Measurements from ENCODE around the gene MLYCD. TPM values are rescaled to one million over a fixed set of nuclear protein-coding genes. Genes with fewer than 3 reads are reported as not detected.

The MLYCD gene
- polyA plus RNA-seq, 1 donor from 2014 or later: 2.4 TPM

DNA sequence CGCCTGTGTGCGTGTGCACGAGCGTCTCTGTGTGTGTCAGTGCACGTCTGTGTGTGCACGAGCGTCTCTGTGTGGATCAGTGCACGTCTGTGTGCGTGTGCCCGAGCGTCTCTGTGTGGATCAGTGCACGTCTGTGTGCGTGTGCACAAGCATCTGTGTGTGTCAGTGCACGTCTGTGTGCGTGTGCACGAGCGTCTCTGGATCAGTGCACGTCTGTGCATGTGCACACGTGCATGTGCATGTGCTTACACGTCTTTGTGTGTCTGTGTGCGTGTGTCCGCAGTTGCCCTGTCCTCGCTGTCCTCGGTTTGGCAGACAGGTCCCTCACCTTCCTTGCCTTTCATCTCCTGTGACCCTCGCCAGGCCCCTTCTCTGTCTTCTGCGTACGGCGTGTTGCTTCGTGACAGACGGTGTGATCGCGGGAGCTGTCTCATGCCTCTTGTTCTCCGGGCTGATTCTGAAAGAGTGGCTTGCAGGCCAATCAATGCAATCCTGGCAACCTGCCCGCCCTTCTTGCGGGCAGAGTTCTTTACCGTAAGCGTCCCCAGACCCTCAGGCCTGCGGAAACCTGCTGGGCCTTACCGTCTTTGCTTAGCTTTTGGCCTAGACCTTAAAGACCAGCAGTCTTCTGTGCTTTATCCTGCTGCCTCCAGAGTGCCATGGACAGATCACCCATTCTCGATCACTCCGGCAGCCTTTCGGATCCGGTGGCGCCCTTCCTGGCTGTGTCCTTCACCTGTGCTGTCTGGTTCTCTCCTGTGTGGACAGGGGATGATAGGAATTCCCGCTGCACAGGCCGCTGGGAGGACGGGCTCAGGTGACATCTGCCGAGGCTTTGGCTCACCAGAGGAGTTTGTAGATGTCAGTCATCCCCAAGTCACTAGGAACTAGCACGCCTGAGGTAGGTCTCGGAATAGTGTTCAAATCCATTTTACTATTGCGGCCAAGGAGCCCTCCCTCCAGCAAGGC lies 18.5 kb downstream of the MLYCD start:
- Histone ChIP-seq H3K79me2 (replicated peaks; ENCODE audit: insufficient read depth, low read length) (no peaks in the 10 kb centered on the region), H3K4me3 (ENCODE audit: low read length) (no peak overlapping the region), H3K9ac (ENCODE audit: low read length) (no peak overlapping the region), H2AFZ (ENCODE audit: low read depth, low read length) (no peak overlapping the region), H3F3A (ENCODE audit: insufficient read depth, low read length, poor library complexity, severe bottlenecking) (no peaks in the 10 kb centered on the region), H4K20me1 (ENCODE audit: insufficient read depth) (no peaks in the 10 kb centered on the region), H3K9me3 (ENCODE audit: low read length) (no peaks in the 10 kb centered on the region), H3K4me2 (ENCODE audit: low read length) (no peak overlapping the region), H3K27me3 (ENCODE audit: insufficient read depth, low read depth, low read length) (no peaks in the 10 kb centered on the region), H3K36me3 (ENCODE audit: insufficient read depth, low read length) (peaks cover 15% of the 10 kb centered on the region), H3K27ac (ENCODE audit: low read length) (no peak overlapping the region), H3K9me2 (ENCODE audit: insufficient read depth, low read length) (no peaks in the 10 kb centered on the region)
- TF ChIP-seq MXI1 (conservative IDR thresholded peaks at IDR 0.05; ENCODE audit: poor library complexity, severe bottlenecking) (no peak), EZH2 (IDR thresholded peaks at IDR 0.05; ENCODE audit: borderline replicate concordance, insufficient read depth, low read length, poor library complexity, severe bottlenecking) (no peak), TAF1 (IDR thresholded peaks at IDR 0.05; ENCODE audit: low read depth) (no peak), EP300 (conservative IDR thresholded peaks at IDR 0.05; ENCODE audit: poor library complexity, severe bottlenecking) (no peak), RAD21 (conservative IDR thresholded peaks at IDR 0.05) (no peak), POLR2AphosphoS5 (IDR thresholded peaks at IDR 0.05) (no peak), SMC3 (conservative IDR thresholded peaks at IDR 0.05; ENCODE audit: poor library complexity) (no peak)
- TF ChIP-seq, protein P1, sequence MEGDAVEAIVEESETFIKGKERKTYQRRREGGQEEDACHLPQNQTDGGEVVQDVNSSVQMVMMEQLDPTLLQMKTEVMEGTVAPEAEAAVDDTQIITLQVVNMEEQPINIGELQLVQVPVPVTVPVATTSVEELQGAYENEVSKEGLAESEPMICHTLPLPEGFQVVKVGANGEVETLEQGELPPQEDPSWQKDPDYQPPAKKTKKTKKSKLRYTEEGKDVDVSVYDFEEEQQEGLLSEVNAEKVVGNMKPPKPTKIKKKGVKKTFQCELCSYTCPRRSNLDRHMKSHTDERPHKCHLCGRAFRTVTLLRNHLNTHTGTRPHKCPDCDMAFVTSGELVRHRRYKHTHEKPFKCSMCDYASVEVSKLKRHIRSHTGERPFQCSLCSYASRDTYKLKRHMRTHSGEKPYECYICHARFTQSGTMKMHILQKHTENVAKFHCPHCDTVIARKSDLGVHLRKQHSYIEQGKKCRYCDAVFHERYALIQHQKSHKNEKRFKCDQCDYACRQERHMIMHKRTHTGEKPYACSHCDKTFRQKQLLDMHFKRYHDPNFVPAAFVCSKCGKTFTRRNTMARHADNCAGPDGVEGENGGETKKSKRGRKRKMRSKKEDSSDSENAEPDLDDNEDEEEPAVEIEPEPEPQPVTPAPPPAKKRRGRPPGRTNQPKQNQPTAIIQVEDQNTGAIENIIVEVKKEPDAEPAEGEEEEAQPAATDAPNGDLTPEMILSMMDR (IDR thresholded peaks at IDR 0.05; ENCODE audit: poor library complexity, severe bottlenecking): no peak
- TF ChIP-seq, protein P2, sequence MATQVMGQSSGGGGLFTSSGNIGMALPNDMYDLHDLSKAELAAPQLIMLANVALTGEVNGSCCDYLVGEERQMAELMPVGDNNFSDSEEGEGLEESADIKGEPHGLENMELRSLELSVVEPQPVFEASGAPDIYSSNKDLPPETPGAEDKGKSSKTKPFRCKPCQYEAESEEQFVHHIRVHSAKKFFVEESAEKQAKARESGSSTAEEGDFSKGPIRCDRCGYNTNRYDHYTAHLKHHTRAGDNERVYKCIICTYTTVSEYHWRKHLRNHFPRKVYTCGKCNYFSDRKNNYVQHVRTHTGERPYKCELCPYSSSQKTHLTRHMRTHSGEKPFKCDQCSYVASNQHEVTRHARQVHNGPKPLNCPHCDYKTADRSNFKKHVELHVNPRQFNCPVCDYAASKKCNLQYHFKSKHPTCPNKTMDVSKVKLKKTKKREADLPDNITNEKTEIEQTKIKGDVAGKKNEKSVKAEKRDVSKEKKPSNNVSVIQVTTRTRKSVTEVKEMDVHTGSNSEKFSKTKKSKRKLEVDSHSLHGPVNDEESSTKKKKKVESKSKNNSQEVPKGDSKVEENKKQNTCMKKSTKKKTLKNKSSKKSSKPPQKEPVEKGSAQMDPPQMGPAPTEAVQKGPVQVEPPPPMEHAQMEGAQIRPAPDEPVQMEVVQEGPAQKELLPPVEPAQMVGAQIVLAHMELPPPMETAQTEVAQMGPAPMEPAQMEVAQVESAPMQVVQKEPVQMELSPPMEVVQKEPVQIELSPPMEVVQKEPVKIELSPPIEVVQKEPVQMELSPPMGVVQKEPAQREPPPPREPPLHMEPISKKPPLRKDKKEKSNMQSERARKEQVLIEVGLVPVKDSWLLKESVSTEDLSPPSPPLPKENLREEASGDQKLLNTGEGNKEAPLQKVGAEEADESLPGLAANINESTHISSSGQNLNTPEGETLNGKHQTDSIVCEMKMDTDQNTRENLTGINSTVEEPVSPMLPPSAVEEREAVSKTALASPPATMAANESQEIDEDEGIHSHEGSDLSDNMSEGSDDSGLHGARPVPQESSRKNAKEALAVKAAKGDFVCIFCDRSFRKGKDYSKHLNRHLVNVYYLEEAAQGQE (IDR thresholded peaks at IDR 0.05; ENCODE audit: borderline replicate concordance): no peak

DNA sequence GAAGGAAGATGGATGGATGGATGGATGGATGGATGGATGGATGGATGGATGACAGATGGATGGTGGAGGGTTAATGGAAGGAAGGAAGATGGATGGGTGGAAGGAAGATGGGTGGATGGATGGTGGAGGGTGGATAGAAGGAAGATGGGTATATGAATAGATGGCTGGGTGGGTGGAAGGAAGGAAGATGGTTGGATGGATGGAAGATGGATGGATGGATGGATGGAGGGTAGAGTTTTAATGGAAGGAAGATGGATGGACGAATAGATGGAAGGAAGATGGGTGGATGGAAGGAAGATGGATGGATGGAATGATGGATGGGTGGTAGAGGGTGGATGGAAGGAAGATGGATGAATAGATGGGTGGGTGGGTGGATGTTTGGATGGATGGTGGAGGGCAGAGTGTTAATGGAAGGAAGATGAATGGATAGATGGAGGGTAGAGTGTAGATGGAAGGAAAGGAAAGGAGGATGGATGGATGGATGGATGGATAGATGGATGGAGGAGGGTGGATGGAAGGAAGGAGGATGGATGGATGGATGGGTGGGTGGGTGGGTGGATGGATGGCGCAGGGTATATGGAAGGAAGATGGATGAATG lies 22.1 kb downstream of the MLYCD start:
- H3K36me3 ChIP-seq (ENCODE audit: insufficient read depth, low read length): peaks cover 15% of the 10 kb centered on the region
- TF ChIP-seq EP300 (conservative IDR thresholded peaks at IDR 0.05; ENCODE audit: poor library complexity, severe bottlenecking) (no peak), POLR2AphosphoS5 (IDR thresholded peaks at IDR 0.05) (no peak), TAF1 (IDR thresholded peaks at IDR 0.05; ENCODE audit: low read depth) (no peak), SMC3 (conservative IDR thresholded peaks at IDR 0.05; ENCODE audit: poor library complexity) (no peak), EZH2 (IDR thresholded peaks at IDR 0.05; ENCODE audit: borderline replicate concordance, insufficient read depth, low read length, poor library complexity, severe bottlenecking) (no peak), RAD21 (conservative IDR thresholded peaks at IDR 0.05) (no peak), MXI1 (conservative IDR thresholded peaks at IDR 0.05; ENCODE audit: poor library complexity, severe bottlenecking) (no peak)
- TF ChIP-seq, protein P2 (IDR thresholded peaks at IDR 0.05; ENCODE audit: borderline replicate concordance): no peak
- TF ChIP-seq, protein P1 (IDR thresholded peaks at IDR 0.05; ENCODE audit: poor library complexity, severe bottlenecking): no peak

More for the DNA sequence above, 22.1 kb downstream of the MLYCD start:
- H3K27me3 ChIP-seq (ENCODE audit: insufficient read depth, low read depth, low read length): no peaks in the 10 kb centered on the region
- H3K9ac ChIP-seq (ENCODE audit: low read length): no peak overlapping the region
- H3K4me3 ChIP-seq (ENCODE audit: low read length): no peak overlapping the region
- no peaks in the 10 kb centered on the region for H3F3A ChIP-seq (ENCODE audit: insufficient read depth, low read length, poor library complexity, severe bottlenecking)
- H4K20me1 ChIP-seq (ENCODE audit: insufficient read depth): no peaks in the 10 kb centered on the region
- no peak overlapping the region for H2AFZ ChIP-seq (ENCODE audit: low read depth, low read length)
- no peaks in the 10 kb centered on the region for H3K9me3 ChIP-seq (ENCODE audit: low read length)
- H3K79me2 ChIP-seq (replicated peaks; ENCODE audit: insufficient read depth, low read length): no peaks in the 10 kb centered on the region
- no peak overlapping the region for H3K4me2 ChIP-seq (ENCODE audit: low read length)
- H3K27ac ChIP-seq (ENCODE audit: low read length): no peak overlapping the region
- no peaks in the 10 kb centered on the region for H3K9me2 ChIP-seq (ENCODE audit: insufficient read depth, low read length)

Data from neural cell (in vitro differentiated cells).